ENCODE data around the gene TRIM26.

GRCh38 chr6:30158475-30159040, 54.6 kb downstream of the TRIM26 start:
- no peak for TF ChIP-seq POLR2AphosphoS5 (IDR thresholded peaks at IDR 0.05; ENCODE audit: low read depth, low read length)
- no peak for TF ChIP-seq REST (IDR thresholded peaks at IDR 0.05; ENCODE audit: insufficient read depth in 1 of 2, low read depth in 2 of 2, low read length in 2 of 2)
- TF ChIP-seq TAF1 (IDR thresholded peaks at IDR 0.05; ENCODE audit: borderline replicate concordance, insufficient read depth, low read length) = no peak
